Psoas muscle (tissue), 8 donors: ENCODE measurements around the gene SEC16B. TPM values are rescaled to one million over a fixed set of nuclear protein-coding genes. Genes with fewer than 3 reads are reported as not detected.

Experiments used
- ATAC-seq, 4 donors: fragments of 200-7000 bp; cut with Tn5 transposase; one replicate each; pipeline ENCODE4 v1.9.1; 2020; ENCODE audit warnings: moderate library complexity in 3 of 4, mild to moderate bottlenecking in 2 of 4
- DNase-seq, 2 donors: peaks; one replicate each; pipeline ENCODE4 v3.0.0-alpha.2; 2020
- H3K27ac ChIP-seq: fragments of 200-600 bp; one replicate; pipeline ENCODE4 v1.8.0; 2022
- H3K27me3 ChIP-seq, 3 donors: fragments of 200-600 bp in 1 of 3; one replicate each; pipeline versions ENCODE4 v1.6.1 to v1.8.0; 2013 to 2022; ENCODE audit warnings: low read length in 2 of 3, mild to moderate bottlenecking in 2 of 3, moderate library complexity in 1 of 3; ENCODE audit not compliant: insufficient read depth in 3 of 3
- H3K36me3 ChIP-seq, 2 donors: fragments of 200-600 bp in 1 of 2; one replicate each; pipeline versions ENCODE4 v1.6.1 to v1.8.0; 2013 to 2022; ENCODE audit warnings: low read depth in 1 of 2, mild to moderate bottlenecking in 1 of 2, moderate library complexity in 1 of 2; ENCODE audit not compliant: insufficient read depth in 1 of 2
- H3K4me1 ChIP-seq: fragments of 200-600 bp; one replicate; pipeline ENCODE4 v1.8.0; 2022
- H3K4me3 ChIP-seq: fragments of 200-600 bp; one replicate; pipeline ENCODE4 v1.8.0; 2022; ENCODE audit warnings: mild to moderate bottlenecking
- H3K9me3 ChIP-seq: fragments of 200-600 bp; one replicate; pipeline ENCODE4 v1.8.0; 2022
- WGBS, 3 donors: extraction: QIAGEN DNeasy Blood & Tissue Kit; methylation state at CpG; one replicate each; pipeline versions ENCODE4 v1.1.6 to v1.1.7; 2013; 5-methylcytosine and 5-hydroxymethylcytosine counted together
- intact Hi-C, 2 donors: fragments of 100-400 bp; cut with DNase I; formaldehyde crosslinking; loops; one replicate each; pipeline versions ENCODE4 v1.11.0 to v1.14.2; 2022
- polyA plus RNA-seq, 3 donors: library from polyadenylated mRNA; stranded (reverse); fragments of 200-250 nt; gene quantifications; one replicate each; pipeline ENCODE4 v1.2.3, GENCODE V29; 2013
- total RNA-seq, 4 donors: library from RNA; stranded (reverse); fragmentation: NEBNext Ultra II Directional in 2 of 4; extraction: Animal tissue kit (Norgen Biotek cat#: 25700) in 2 of 4; gene quantifications; one replicate each; pipeline versions ENCODE4 v1.2.1 to v1.2.4, GENCODE V29; 2021 to 2023
- TF ChIP-seq, protein P1 (sequence below): fragments of 200-600 bp; IDR thresholded peaks from one replicate; pipeline ENCODE4 v1.8.0; 2022; ENCODE audit warnings: antibody characterized with exemption
- donor health status: healthy with polysubstance abuse.
- donor health status: DM: no; HTN: no; CAD: no; lungs with moderate emphysema.
- donor health status: Bipolar disorder and iron deficiency.
- donor health status: healthy.
- donor health status: DM: yes; HTN: yes; CAD: no.
- donor health status: DM: no; HTN: no; CAD: no.
- donor health status: DM: no; HTN: no; CAD: no.
- donor health status: DM: yes; HTN: yes; CAD: no.

Gene SEC16B
- total and polyA plus RNA-seq, 7 donors = 0.42 to 2.3 (median 0.81) TPM

- TF ChIP-seq, protein P1, sequence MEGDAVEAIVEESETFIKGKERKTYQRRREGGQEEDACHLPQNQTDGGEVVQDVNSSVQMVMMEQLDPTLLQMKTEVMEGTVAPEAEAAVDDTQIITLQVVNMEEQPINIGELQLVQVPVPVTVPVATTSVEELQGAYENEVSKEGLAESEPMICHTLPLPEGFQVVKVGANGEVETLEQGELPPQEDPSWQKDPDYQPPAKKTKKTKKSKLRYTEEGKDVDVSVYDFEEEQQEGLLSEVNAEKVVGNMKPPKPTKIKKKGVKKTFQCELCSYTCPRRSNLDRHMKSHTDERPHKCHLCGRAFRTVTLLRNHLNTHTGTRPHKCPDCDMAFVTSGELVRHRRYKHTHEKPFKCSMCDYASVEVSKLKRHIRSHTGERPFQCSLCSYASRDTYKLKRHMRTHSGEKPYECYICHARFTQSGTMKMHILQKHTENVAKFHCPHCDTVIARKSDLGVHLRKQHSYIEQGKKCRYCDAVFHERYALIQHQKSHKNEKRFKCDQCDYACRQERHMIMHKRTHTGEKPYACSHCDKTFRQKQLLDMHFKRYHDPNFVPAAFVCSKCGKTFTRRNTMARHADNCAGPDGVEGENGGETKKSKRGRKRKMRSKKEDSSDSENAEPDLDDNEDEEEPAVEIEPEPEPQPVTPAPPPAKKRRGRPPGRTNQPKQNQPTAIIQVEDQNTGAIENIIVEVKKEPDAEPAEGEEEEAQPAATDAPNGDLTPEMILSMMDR = no peak
- H3K4me1 ChIP-seq = no peaks in the 10 kb centered on the region
- DNase-seq = no peak
- 80 to 93% (median 85%) methylated on average over 5 to 7 of the region's 7 CpGs for WGBS, 3 donors
- intact Hi-C loops = loop anchor here (2.0 to 10.0 kb wide), 7 partner anchors 163 to 1053 kb away; no protein-coding TSS in a partner anchor
- peaks cover 0 to 37% of the 10 kb centered on the region in 2 donors for H3K36me3 ChIP-seq
- H3K4me3 ChIP-seq = no peak overlapping the region
- no peak for ATAC-seq
- H3K9me3 ChIP-seq = no peaks in the 10 kb centered on the region
- H3K27ac ChIP-seq = no peak overlapping the region
- H3K27me3 ChIP-seq = no peaks in the 10 kb centered on the region
Observed at GRCh38 chr1:177947623-177948022, 22.2 kb downstream of the SEC16B start.

DNA sequence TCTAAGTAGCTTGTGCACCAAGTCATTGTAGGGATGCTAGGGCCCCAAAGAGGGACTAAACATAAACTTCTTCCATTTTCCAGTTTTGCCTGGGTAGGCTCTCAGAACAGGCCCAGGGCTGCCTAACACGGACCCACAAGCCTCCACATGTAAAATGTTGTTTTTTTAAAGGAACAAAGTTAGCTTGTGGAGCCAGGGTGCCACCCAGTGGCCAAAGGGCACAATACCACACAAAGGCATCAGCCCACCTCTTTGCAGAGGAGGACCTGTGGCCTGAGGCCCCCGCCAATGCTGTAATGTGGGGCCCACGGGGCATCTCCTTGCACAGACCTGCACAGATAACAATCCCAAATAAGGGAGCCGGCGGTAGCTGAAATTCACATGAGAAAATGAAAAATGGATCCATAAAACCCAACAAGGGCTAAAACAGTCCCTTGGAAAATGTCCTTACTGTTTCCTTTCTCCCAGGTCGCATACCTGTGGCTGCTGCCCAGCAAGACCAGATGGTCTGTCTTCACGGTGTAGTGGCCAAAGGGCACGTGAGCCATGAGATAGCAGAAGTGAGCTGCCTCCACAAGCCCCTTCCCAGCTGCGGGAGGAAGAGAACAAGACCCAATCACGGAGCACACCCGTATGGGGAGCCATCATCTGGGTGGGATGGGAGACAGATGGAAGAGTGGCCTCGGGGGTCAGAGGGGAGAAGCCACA is 23.8 kb downstream of the SEC16B start:
- Histone ChIP-seq H3K36me3 (peaks cover 0 to 46% of the 10 kb centered on the region in 2 donors), H3K9me3 (no peaks in the 10 kb centered on the region), H3K27ac (no peak overlapping the region), H3K27me3 (no peaks in the 10 kb centered on the region), H3K4me3 (no peak overlapping the region), H3K4me1 (no peaks in the 10 kb centered on the region)
- ATAC-seq = peak; percentile 54 to 81 (median 64)
- 57 to 67% (median 59%) methylated on average over 12 of the region's 12 CpGs for WGBS, 3 donors
- peak; percentile 30 to 63 for DNase-seq
- TF ChIP-seq, protein P1 = peak; percentile 76
- intact Hi-C loops = loop anchor here (2.0 to 10.0 kb wide), 7 partner anchors 161 to 1051 kb away; no protein-coding TSS in a partner anchor

- Histone ChIP-seq H3K36me3 (peaks cover 0 to 64% of the 10 kb centered on the region in 2 donors), H3K4me1 (no peaks in the 10 kb centered on the region), H3K27ac (no peak overlapping the region), H3K9me3 (no peaks in the 10 kb centered on the region), H3K27me3 (no peaks in the 10 kb centered on the region), H3K4me3 (no peak overlapping the region)
- no peak for ATAC-seq
- WGBS, 3 donors = 69 to 76% (median 75%) methylated on average over 20 of the region's 20 CpGs
- intact Hi-C loops = loop anchor here in 1 of 2 donors (10.0 kb wide), 2 partner anchors 159 to 251 kb away; no protein-coding TSS in a partner anchor
- TF ChIP-seq, protein P1 = no peak
- DNase-seq = no peak
Observed at GRCh38 chr1:177944016-177944949, 25.6 kb downstream of the SEC16B start.

- TF ChIP-seq, protein P1 = no peak
- Histone ChIP-seq H3K4me1 (no peaks in the 10 kb centered on the region), H3K9me3 (no peaks in the 10 kb centered on the region), H3K36me3 (peaks cover 0 to 81% of the 10 kb centered on the region in 2 donors), H3K4me3 (no peak overlapping the region), H3K27ac (no peak overlapping the region), H3K27me3 (no peaks in the 10 kb centered on the region)
- 76 to 84% (median 82%) methylated on average over 5 of the region's 5 CpGs for WGBS, 3 donors
- DNase-seq (no peak), ATAC-seq (no peak)
- intact Hi-C loops = loop anchor here in 1 of 2 donors (10.0 kb wide), 2 partner anchors 157 to 253 kb away; no protein-coding TSS in a partner anchor
Observed at GRCh38 chr1:177941976-177942375, 27.9 kb downstream of the SEC16B start.
